Osteoblast (primary cell): Measurements from ENCODE around the gene PRKN. TPM values are rescaled to one million over a fixed set of nuclear protein-coding genes. Genes with fewer than 3 reads are reported as not detected.

Experiments
- DNase-seq: peaks from one replicate; pipeline ENCODE4 v3.0.0; 2011; ENCODE audit warnings: low spot score, mixed read lengths; ENCODE audit not compliant: insufficient read length; ENCODE audit errors: missing footprints
- H2AFZ ChIP-seq: 2 replicates; pipeline ENCODE4 v1.6.0; 2011; ENCODE audit warnings: mild to moderate bottlenecking, low read length
- H3K27ac ChIP-seq: 2 replicates; pipeline ENCODE4 v1.5.1; 2011; ENCODE audit warnings: mild to moderate bottlenecking, low read depth, low read length, moderate library complexity
- H3K27me3 ChIP-seq: 2 replicates; pipeline ENCODE4 v1.6.0; 2012; ENCODE audit warnings: mild to moderate bottlenecking, control low read depth, inconsistent platforms, low read length, moderate library complexity; ENCODE audit not compliant: insufficient read depth
- H3K36me3 ChIP-seq: 2 replicates; pipeline ENCODE4 v1.5.1; 2011; ENCODE audit warnings: mild to moderate bottlenecking, low read length, control low read depth, moderate library complexity; ENCODE audit not compliant: insufficient read depth
- H3K4me1 ChIP-seq: 2 replicates; pipeline ENCODE4 v1.5.1; 2011; ENCODE audit warnings: mild to moderate bottlenecking, low read length, control low read depth, moderate library complexity; ENCODE audit not compliant: insufficient read depth
- H3K4me2 ChIP-seq: 2 replicates; pipeline ENCODE4 v1.6.0; 2011; ENCODE audit warnings: mild to moderate bottlenecking, low read length; ENCODE audit not compliant: insufficient read depth
- H3K4me3 ChIP-seq: fragments of 200-600 bp; sonication (generic); 3 replicates; pipeline ENCODE4 v1.5.1; 2012; ENCODE audit warnings: mild to moderate bottlenecking, low read length, inconsistent platforms; ENCODE audit not compliant: insufficient read depth
- H3K79me2 ChIP-seq: 2 replicates; pipeline ENCODE4 v1.6.0; 2012; ENCODE audit warnings: mild to moderate bottlenecking, low read length, control low read depth, inconsistent platforms; ENCODE audit not compliant: insufficient read depth
- H3K9me3 ChIP-seq: 2 replicates; pipeline ENCODE4 v1.5.1; 2011; ENCODE audit warnings: low read depth, low read length, control low read depth
- H4K20me1 ChIP-seq: 2 replicates; pipeline ENCODE4 v1.6.0; 2012; ENCODE audit warnings: mild to moderate bottlenecking, low read length, control low read depth; ENCODE audit not compliant: insufficient read depth
- total RNA-seq: library from RNA; depleted of rRNA; stranded (reverse); fragments of >200 nt; gene quantifications from 2 replicates; pipeline ENCODE4 v1.2.3, GENCODE V29; 2012
- TF ChIP-seq, protein P1 (sequence below): IDR thresholded peaks from 2 replicates; pipeline ENCODE4 v1.5.1; 2011; ENCODE audit warnings: mild to moderate bottlenecking, low read depth, low read length, moderate library complexity; ENCODE audit errors: extremely low read depth

The PRKN gene
- total RNA-seq, 1 donor: 2.9 TPM

DNA sequence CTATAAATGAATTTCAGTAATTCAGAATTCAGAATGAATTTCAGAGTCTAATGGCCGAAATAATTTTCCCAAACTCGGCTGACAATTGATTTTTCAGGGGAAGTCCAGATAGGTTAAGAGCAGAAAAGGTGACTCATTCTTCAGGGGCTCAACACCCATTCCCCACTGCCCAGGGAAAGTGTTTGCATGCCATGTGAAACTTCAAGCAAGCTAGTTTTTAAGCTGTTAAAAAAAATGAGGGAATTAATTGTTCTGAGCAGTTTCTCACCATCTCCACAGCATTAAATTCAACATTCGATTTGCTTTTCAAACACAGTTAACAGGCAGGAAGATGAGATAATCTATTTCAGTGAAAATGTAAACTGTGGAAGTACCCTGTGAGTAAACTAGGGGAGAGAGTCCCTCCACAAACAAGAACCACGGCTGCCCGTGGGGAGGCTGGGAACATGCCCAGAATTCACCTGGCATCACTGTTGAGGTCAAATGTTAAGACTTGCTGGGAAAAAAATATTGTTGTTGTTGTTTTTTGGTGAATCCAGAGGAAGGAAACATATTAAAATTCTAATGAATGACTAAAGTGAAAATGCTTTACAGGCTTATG lies 803.0 kb downstream of the PRKN start:
- H3K9me3 ChIP-seq: no peaks in the 10 kb centered on the region
- H3K4me3 ChIP-seq: no peak overlapping the region
- no peak overlapping the region for H3K27ac ChIP-seq
- no peak overlapping the region for H3K4me2 ChIP-seq
- H4K20me1 ChIP-seq: no peaks in the 10 kb centered on the region
- TF ChIP-seq, protein P1, sequence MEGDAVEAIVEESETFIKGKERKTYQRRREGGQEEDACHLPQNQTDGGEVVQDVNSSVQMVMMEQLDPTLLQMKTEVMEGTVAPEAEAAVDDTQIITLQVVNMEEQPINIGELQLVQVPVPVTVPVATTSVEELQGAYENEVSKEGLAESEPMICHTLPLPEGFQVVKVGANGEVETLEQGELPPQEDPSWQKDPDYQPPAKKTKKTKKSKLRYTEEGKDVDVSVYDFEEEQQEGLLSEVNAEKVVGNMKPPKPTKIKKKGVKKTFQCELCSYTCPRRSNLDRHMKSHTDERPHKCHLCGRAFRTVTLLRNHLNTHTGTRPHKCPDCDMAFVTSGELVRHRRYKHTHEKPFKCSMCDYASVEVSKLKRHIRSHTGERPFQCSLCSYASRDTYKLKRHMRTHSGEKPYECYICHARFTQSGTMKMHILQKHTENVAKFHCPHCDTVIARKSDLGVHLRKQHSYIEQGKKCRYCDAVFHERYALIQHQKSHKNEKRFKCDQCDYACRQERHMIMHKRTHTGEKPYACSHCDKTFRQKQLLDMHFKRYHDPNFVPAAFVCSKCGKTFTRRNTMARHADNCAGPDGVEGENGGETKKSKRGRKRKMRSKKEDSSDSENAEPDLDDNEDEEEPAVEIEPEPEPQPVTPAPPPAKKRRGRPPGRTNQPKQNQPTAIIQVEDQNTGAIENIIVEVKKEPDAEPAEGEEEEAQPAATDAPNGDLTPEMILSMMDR: no peak
- H3K4me1 ChIP-seq: no peaks in the 10 kb centered on the region
- no peak for DNase-seq
- no peaks in the 10 kb centered on the region for H3K36me3 ChIP-seq
- H3K79me2 ChIP-seq: no peaks in the 10 kb centered on the region
- no peaks in the 10 kb centered on the region for H3K27me3 ChIP-seq
- no peak overlapping the region for H2AFZ ChIP-seq

DNA sequence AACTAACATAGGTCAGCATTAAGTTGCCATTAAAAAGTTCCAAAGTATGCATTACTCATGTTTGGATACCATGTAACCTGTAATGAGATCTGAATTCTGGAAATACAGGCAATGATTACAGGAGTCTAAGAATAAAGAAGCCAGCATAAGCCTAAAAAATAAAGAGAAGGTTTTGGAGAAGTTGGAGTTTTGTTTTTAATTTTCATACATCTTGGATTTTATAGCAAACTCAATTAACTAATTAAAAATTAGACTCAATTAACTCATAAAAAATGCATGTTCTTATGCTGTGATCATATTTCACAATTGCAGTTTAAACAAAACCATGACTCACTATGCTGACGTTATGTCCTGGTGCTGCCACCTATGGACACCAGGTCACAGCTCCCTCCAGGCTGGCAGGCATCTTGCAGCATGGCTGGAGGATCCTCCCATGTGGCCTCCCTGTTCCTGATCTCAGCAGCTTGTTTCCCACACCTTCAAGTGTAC lies 804.9 kb downstream of the PRKN start:
- H3K4me3 ChIP-seq: no peak overlapping the region
- no peak overlapping the region for H3K27ac ChIP-seq
- no peaks in the 10 kb centered on the region for H3K9me3 ChIP-seq
- H3K4me1 ChIP-seq: no peaks in the 10 kb centered on the region
- H3K36me3 ChIP-seq: no peaks in the 10 kb centered on the region
- H2AFZ ChIP-seq: no peak overlapping the region
- H3K27me3 ChIP-seq: no peaks in the 10 kb centered on the region
- H3K4me2 ChIP-seq: no peak overlapping the region
- TF ChIP-seq, protein P1: no peak
- DNase-seq: no peak
- H4K20me1 ChIP-seq: no peaks in the 10 kb centered on the region
- no peaks in the 10 kb centered on the region for H3K79me2 ChIP-seq

DNA sequence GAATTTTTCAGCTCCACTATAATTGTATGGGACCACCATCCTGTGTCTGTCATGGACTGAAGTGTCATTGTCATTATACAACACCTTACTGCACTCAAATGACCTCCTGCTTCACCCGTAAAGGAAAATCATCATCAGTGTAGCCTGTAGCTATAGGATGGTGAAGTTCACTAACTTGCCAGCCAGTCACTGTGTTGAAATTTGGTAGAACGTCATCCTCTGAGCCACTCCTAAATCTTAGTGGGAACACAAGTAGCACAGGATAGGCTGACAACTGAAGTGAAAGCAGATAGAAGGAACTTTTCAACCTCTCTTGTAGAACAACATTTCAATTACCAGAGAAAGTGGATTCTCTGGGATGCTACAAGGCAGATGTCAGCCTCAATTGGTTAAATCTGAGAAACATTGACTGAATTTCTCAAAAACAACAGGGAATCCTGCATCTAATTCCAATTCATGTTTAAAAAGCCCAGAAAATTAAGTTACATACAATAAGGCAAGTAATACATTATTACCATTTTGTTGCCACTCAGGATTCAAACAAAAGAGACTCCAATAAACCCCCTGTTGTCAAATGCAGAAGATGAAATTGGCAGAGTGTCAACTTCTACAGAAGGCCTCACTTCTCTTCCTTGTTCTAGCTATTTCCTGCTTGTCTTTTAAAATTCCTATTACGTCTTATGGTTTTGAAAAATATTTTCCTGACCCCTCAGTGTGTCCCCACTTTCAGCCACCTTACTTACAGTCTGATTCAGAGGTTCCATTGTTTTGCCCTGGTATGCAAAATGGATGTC lies 805.8 kb downstream of the PRKN start:
- no peaks in the 10 kb centered on the region for H3K27me3 ChIP-seq
- no peak overlapping the region for H3K27ac ChIP-seq
- H3K9me3 ChIP-seq: no peaks in the 10 kb centered on the region
- TF ChIP-seq, protein P1: no peak
- no peak overlapping the region for H3K4me2 ChIP-seq
- DNase-seq: no peak
- no peaks in the 10 kb centered on the region for H4K20me1 ChIP-seq
- no peaks in the 10 kb centered on the region for H3K36me3 ChIP-seq
- no peak overlapping the region for H3K4me3 ChIP-seq
- no peaks in the 10 kb centered on the region for H3K4me1 ChIP-seq
- no peak overlapping the region for H2AFZ ChIP-seq
- H3K79me2 ChIP-seq: no peaks in the 10 kb centered on the region

DNA sequence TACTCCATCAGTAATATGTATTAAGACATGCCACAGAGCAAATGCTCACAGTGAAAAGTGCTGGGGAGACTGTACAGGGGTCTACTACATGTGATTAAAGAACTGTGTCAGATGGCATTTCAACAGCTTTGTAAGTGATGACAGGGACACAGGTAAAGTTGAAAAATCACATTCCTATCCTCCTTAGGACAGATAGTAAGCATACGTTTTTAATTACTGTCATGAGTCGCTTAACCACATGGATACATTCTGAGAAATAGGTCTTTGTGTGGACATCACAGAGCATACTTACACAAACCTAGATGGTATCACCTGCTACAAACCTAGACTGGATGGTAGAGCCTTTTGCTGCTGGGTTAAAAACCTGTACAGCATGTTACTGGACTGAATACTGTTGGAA lies 807.9 kb downstream of the PRKN start:
- Histone ChIP-seq H3K4me1 (no peaks in the 10 kb centered on the region), H2AFZ (no peak overlapping the region), H3K4me3 (no peak overlapping the region), H3K36me3 (no peaks in the 10 kb centered on the region), H3K4me2 (no peak overlapping the region), H3K79me2 (no peaks in the 10 kb centered on the region), H3K27me3 (no peaks in the 10 kb centered on the region), H3K27ac (no peak overlapping the region), H3K9me3 (no peaks in the 10 kb centered on the region), H4K20me1 (no peaks in the 10 kb centered on the region)
- TF ChIP-seq, protein P1: no peak
- no peak for DNase-seq
